OCI-LY3 (cell line): ENCODE results near the gene DMGDH.

Experiments used
- EZH2phosphoT487 ChIP-seq: fragments of 200-600 bp; shearing (Covaris generic); IDR thresholded peaks from 2 replicates; pipeline ENCODE4 v1.6.1; 2018; ENCODE audit warnings: antibody characterized with exemption, mixed run types, low read depth
- TF ChIP-seq, protein P1 (sequence below): fragments of 200-600, 300-600 bp; sonication (generic); IDR thresholded peaks from 2 replicates; pipeline ENCODE4 v1.5.1; 2014; ENCODE audit warnings: antibody characterized with exemption, low read length, low read depth

- TF ChIP-seq, protein P1, sequence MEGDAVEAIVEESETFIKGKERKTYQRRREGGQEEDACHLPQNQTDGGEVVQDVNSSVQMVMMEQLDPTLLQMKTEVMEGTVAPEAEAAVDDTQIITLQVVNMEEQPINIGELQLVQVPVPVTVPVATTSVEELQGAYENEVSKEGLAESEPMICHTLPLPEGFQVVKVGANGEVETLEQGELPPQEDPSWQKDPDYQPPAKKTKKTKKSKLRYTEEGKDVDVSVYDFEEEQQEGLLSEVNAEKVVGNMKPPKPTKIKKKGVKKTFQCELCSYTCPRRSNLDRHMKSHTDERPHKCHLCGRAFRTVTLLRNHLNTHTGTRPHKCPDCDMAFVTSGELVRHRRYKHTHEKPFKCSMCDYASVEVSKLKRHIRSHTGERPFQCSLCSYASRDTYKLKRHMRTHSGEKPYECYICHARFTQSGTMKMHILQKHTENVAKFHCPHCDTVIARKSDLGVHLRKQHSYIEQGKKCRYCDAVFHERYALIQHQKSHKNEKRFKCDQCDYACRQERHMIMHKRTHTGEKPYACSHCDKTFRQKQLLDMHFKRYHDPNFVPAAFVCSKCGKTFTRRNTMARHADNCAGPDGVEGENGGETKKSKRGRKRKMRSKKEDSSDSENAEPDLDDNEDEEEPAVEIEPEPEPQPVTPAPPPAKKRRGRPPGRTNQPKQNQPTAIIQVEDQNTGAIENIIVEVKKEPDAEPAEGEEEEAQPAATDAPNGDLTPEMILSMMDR: no peak
- no peak for TF ChIP-seq EZH2phosphoT487
Observed at GRCh38 chr5:78959767-78960166, 109.7 kb downstream of the DMGDH start.
